HEK293 (cell line): Measurements from ENCODE around the gene PKLR.
A peak's percentile ranks its signal among the peaks of the same experiment; 100 is the strongest.

Source experiments
- CTCF ChIA-PET: fragments of 350-600 bp; formaldehyde crosslinking; extraction: SDS; loops from one replicate; lab custom pipeline; 2021; ENCODE audit warnings: antibody characterized with exemption; lab: Yijun Ruan, JAX
- POLR2A ChIA-PET: fragments of 300-600 bp; formaldehyde crosslinking; extraction: SDS; loops from one replicate; lab custom pipeline; 2020; ENCODE audit warnings: antibody characterized with exemption, inconsistent platforms; lab: Yijun Ruan, JAX
- H3K27ac ChIP-seq: fragments of 200-500 bp; sonication (Bioruptor generic); 2 replicates; pipeline ENCODE4 v1.5.1; 2014; ENCODE audit warnings: low read depth, low read length, control low read depth, inconsistent platforms; ENCODE audit errors: extremely low read depth
- H3K36me3 ChIP-seq, 2 experiments: fragments of 200-500 bp in 1 of 2; sonication (Bioruptor generic) in 1 of 2; 1 replicate in 1 of 2; 2 replicates in 1 of 2; pipeline ENCODE4 v1.5.1; 2014 to 2017; ENCODE audit warnings: inconsistent platforms in 2 of 2, low read length in 2 of 2; ENCODE audit not compliant: control insufficient read depth in 2 of 2, insufficient read depth in 1 of 2
- H3K4me1 ChIP-seq: fragments of 200-500 bp; sonication (Bioruptor generic); 2 replicates; pipeline ENCODE4 v1.5.1; 2014; ENCODE audit warnings: mild to moderate bottlenecking, low read length, inconsistent platforms; ENCODE audit not compliant: control insufficient read depth, insufficient read depth
- H3K4me3 ChIP-seq: 2 replicates; pipeline ENCODE4 v1.5.1; 2011; ENCODE audit warnings: low read depth, mild to moderate bottlenecking, control low read depth, low read length, moderate library complexity
- H3K9me3 ChIP-seq: fragments of 200-500 bp; sonication (Bioruptor generic); 2 replicates; pipeline ENCODE4 v1.5.1; 2014; ENCODE audit warnings: low read depth, low read length, inconsistent platforms; ENCODE audit not compliant: control insufficient read depth, insufficient read depth
- BCL11B ChIP-seq: fragments of 450-650 bp; formaldehyde crosslinking; IDR thresholded peaks from 2 replicates; pipeline ENCODE4 v1.5.1; 2016; ENCODE audit warnings: low read depth, missing biosample characterization, missing genetic modification characterization
- ELK4 ChIP-seq: IDR thresholded peaks from 2 replicates; pipeline ENCODE4 v1.6.1; 2011; ENCODE audit warnings: mild to moderate bottlenecking, low read depth, low read length, borderline replicate concordance
- GLI4 ChIP-seq: fragments of 450-650 bp; formaldehyde crosslinking; IDR thresholded peaks from 2 replicates; pipeline ENCODE4 v1.5.1; 2016; ENCODE audit warnings: missing biosample characterization, missing genetic modification characterization
- HOXD13 ChIP-seq: sonication (generic); formaldehyde crosslinking; IDR thresholded peaks from 2 replicates; pipeline ENCODE4 v1.8.0; 2022; ENCODE audit warnings: missing genetic modification reagents, borderline replicate concordance
- PRDM1 ChIP-seq: fragments of 450-650 bp; formaldehyde crosslinking; IDR thresholded peaks from 2 replicates; pipeline ENCODE4; 2016; ENCODE audit warnings: missing biosample characterization, missing genetic modification characterization
- PRDM10 ChIP-seq: fragments of 450-650 bp; formaldehyde crosslinking; IDR thresholded peaks from 2 replicates; pipeline ENCODE4 v1.5.1; 2016; ENCODE audit warnings: missing biosample characterization, missing genetic modification characterization
- SP2 ChIP-seq: fragments of 450-650 bp; formaldehyde crosslinking; IDR thresholded peaks from 2 replicates; pipeline ENCODE4 v1.5.1; 2016; ENCODE audit warnings: missing biosample characterization, missing genetic modification characterization
- ZBTB11 ChIP-seq: fragments of 450-650 bp; formaldehyde crosslinking; conservative IDR thresholded peaks from 2 replicates; pipeline ENCODE4 v1.5.1; 2016; ENCODE audit warnings: low read depth, missing biosample characterization, missing genetic modification characterization
- ZBTB48 ChIP-seq: fragments of 450-650 bp; formaldehyde crosslinking; IDR thresholded peaks from 2 replicates; pipeline ENCODE4 v1.5.1; 2016; ENCODE audit warnings: missing biosample characterization, missing genetic modification characterization
- ZNF132 ChIP-seq: fragments of 450-650 bp; formaldehyde crosslinking; IDR thresholded peaks from 2 replicates; pipeline ENCODE4 v1.5.1; 2017; ENCODE audit warnings: missing biosample characterization, missing genetic modification characterization, borderline replicate concordance
- ZNF148 ChIP-seq: fragments of 450-650 bp; formaldehyde crosslinking; IDR thresholded peaks from 2 replicates; pipeline ENCODE4 v1.5.0; 2017; ENCODE audit warnings: missing biosample characterization, missing genetic modification characterization, borderline replicate concordance
- ZNF2 ChIP-seq: fragments of 450-650 bp; formaldehyde crosslinking; IDR thresholded peaks from 2 replicates; pipeline ENCODE4 v1.5.1; 2016; ENCODE audit warnings: missing biosample characterization, missing genetic modification characterization
- ZNF202 ChIP-seq: fragments of 450-650 bp; formaldehyde crosslinking; IDR thresholded peaks from 2 replicates; pipeline ENCODE4 v1.5.1; 2016; ENCODE audit warnings: missing biosample characterization, missing genetic modification characterization, borderline replicate concordance
- ZNF324 ChIP-seq: fragments of 450-650 bp; formaldehyde crosslinking; IDR thresholded peaks from 2 replicates; pipeline ENCODE4 v1.5.1; 2016; ENCODE audit warnings: missing biosample characterization, missing genetic modification characterization
- ZNF335 ChIP-seq: fragments of 450-650 bp; formaldehyde crosslinking; conservative IDR thresholded peaks from 2 replicates; pipeline ENCODE4 v1.5.1; 2016; ENCODE audit warnings: missing biosample characterization, missing genetic modification characterization
- ZNF341 ChIP-seq: fragments of 450-650 bp; formaldehyde crosslinking; IDR thresholded peaks from 2 replicates; pipeline ENCODE4; 2016; ENCODE audit warnings: low read depth, missing biosample characterization, missing genetic modification characterization
- ZNF530 ChIP-seq: fragments of 450-650 bp; formaldehyde crosslinking; IDR thresholded peaks from 2 replicates; pipeline ENCODE4 v1.5.1; 2016; ENCODE audit warnings: low read depth, missing biosample characterization, missing genetic modification characterization
- ZNF585B ChIP-seq: fragments of 450-650 bp; formaldehyde crosslinking; IDR thresholded peaks from 2 replicates; pipeline ENCODE4 v1.5.1; 2016; ENCODE audit warnings: missing biosample characterization, missing genetic modification characterization
- ZNF626 ChIP-seq: fragments of 450-650 bp; sonication (Bioruptor Pico); formaldehyde crosslinking; IDR thresholded peaks from 2 replicates; pipeline ENCODE4 v1.5.1; 2018; ENCODE audit warnings: missing biosample characterization, missing genetic modification characterization, inconsistent platforms
- ZNF658 ChIP-seq: fragments of 450-650 bp; formaldehyde crosslinking; IDR thresholded peaks from 2 replicates; pipeline ENCODE4; 2016; ENCODE audit warnings: missing biosample characterization, missing genetic modification characterization
- ZNF692 ChIP-seq: fragments of 450-650 bp; formaldehyde crosslinking; IDR thresholded peaks from 2 replicates; pipeline ENCODE4 v1.5.1; 2016; ENCODE audit warnings: missing biosample characterization, missing genetic modification characterization
- ZNF776 ChIP-seq: fragments of 450-650 bp; formaldehyde crosslinking; IDR thresholded peaks from 2 replicates; pipeline ENCODE4 v1.5.0; 2017; ENCODE audit warnings: missing biosample characterization, missing genetic modification characterization, borderline replicate concordance
- ZNF843 ChIP-seq: fragments of 450-650 bp; formaldehyde crosslinking; IDR thresholded peaks from 2 replicates; pipeline ENCODE4 v1.5.1; 2016; ENCODE audit warnings: missing biosample characterization, missing genetic modification characterization
- ZSCAN30 ChIP-seq: fragments of 450-650 bp; IDR thresholded peaks from 2 replicates; pipeline ENCODE4 v1.5.1; 2018; ENCODE audit warnings: missing biosample characterization, mild to moderate bottlenecking, missing genetic modification characterization, moderate library complexity

The PKLR gene

GRCh38 chr1:155324037-155324716 lies 22.9 kb upstream of the PKLR start (continued):
- TF ChIP-seq ELK4 (no peak), ZNF335 (tag by site-specific recombination) (peak; percentile 98), SP2 (tag by site-specific recombination) (peak; percentile 98), ZNF341 (tag by site-specific recombination) (peak; percentile 99), ZBTB48 (tag by site-specific recombination) (peak; percentile 63), ZNF324 (tag by site-specific recombination) (peak; percentile 68; the same call in 1 of the 2 replicates), GLI4 (tag by site-specific recombination) (0 out of 2 replicates have a peak, but pooled peaks have one; percentile 37), ZNF843 (peak; percentile 6; the same call in 1 of the 2 replicates), BCL11B (tag by site-specific recombination) (peak; percentile 49), ZSCAN30 (tag by site-specific recombination) (peak; percentile 31; the same call in 1 of the 2 replicates)

GRCh38 chr1:155323729-155324036 lies 22.4 kb upstream of the PKLR start:
- Histone ChIP-seq H3K27ac (peak overlapping the region; percentile 85), H3K9me3 (no peaks in the 10 kb centered on the region), H3K4me1 (0 out of 2 replicates have a peak, but pooled peaks cover 3% of the 10 kb centered on the region), H3K36me3 (peaks cover 13 to 62% of the 10 kb centered on the region in 2 experiments; a peak in 2 of 3 replicates), H3K4me3 (peak overlapping the region; percentile 86)
- ChIA-PET CTCF (interaction anchor here (0.5 to 8.4 kb wide), 20 partner anchors 13 to 292 kb away, joined by 3 to 77 read pairs (median 3); partner anchors contain the start of genes KRTCAP2, MTX1 and THBS3), POLR2A (interaction anchor here (0.6 to 4.4 kb wide), 19 partner anchors 10 to 286 kb away, joined by 3 to 32 read pairs (median 4); partner anchors contain the start of genes ASH1L, CLK2, ENTREP3 and FDPS)
- no peak for TF ChIP-seq ZNF2
- no peak for TF ChIP-seq ZNF658 (tag by site-specific recombination)
- no peak for TF ChIP-seq ZNF776 (tag by site-specific recombination)
- peak; percentile 30; the same call in 1 of the 2 replicates for TF ChIP-seq PRDM1 (tag by site-specific recombination)
- TF ChIP-seq ZNF202 (tag by site-specific recombination), result no peak
- TF ChIP-seq ZNF148 (tag by site-specific recombination), result no peak
- TF ChIP-seq ZBTB11 (tag by site-specific recombination), result no peak
- TF ChIP-seq ZNF132 (tag by site-specific recombination), result no peak
- TF ChIP-seq ZNF692 (tag by site-specific recombination), result no peak
- TF ChIP-seq BCL11B (tag by site-specific recombination), result no peak
- no peak for TF ChIP-seq PRDM10 (tag by site-specific recombination)
- no peak for TF ChIP-seq HOXD13 (CRISPR knock-in tag)
- TF ChIP-seq ZNF626 (tag by site-specific recombination), result no peak
- TF ChIP-seq ZNF530 (tag by site-specific recombination), result no peak
- TF ChIP-seq ZNF585B (tag by site-specific recombination), result no peak
